Stimulated activated CD8-positive, alpha-beta memory T cell treated with anti-CD3 and anti-CD28 coated beads, Interleukin-2, amount 100 ng/mL, for 48 hours (primary cell): ENCODE measurements around the gene GET4.
"Not testable (repeated sequence)": the region's sequence is repeated elsewhere in the genome, so short reads cannot be mapped to it uniquely, and the experiment has no call there.

Experiments
- DNase-seq, 2 donors: peaks; one replicate each; pipeline ENCODE4 v3.0.0-alpha.2; 2020; ENCODE audit warnings: low read depth in 2 of 2

GET4 gene

DNA sequence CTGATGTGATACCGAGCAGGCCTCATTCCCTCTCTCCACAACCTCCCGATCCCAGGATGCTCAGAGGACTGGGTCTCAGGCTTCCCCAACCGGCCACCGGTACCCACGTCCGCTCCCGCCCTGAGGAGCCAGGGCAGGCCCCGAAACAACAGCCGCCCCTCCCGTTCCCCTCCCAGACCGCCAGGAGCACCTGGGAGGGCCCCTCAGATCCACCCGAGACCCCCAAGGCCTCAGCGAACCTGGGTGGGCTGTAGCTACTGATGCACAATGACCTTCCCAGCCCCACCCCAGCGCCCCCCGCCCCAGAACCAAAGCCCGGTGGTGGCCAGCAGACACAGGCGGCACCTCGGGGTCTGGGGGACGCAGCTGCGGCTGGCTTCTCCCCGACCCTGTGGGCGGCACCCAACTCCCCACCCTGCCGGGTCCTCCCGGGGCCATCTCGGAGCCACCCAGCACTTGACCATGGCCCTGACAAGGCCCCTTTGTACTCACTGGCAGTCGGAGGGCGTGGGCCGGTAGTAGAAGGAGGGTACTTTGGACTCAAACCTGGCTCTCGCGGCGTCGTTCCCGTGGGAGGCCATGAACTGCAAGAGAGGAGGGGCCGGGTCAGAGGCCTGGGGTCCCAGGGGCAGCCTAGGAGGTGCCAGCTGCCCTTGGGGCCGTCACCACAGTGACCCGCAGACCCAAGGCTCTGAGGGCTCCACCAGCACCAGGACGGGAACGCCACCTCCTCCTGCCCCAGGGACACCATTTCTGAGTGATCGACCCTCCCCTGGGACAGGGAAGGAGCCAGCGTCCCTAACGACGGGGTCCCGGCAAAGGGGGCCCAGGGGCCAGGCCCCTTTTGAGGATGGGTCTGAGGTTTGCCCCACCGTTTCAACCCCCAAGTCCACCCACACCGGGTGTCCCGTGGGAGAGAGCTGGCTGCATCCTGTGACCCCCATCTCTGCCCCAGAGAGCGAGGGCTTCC lies 50.0 kb downstream of the GET4 start:
- DNase-seq = no peak

DNA sequence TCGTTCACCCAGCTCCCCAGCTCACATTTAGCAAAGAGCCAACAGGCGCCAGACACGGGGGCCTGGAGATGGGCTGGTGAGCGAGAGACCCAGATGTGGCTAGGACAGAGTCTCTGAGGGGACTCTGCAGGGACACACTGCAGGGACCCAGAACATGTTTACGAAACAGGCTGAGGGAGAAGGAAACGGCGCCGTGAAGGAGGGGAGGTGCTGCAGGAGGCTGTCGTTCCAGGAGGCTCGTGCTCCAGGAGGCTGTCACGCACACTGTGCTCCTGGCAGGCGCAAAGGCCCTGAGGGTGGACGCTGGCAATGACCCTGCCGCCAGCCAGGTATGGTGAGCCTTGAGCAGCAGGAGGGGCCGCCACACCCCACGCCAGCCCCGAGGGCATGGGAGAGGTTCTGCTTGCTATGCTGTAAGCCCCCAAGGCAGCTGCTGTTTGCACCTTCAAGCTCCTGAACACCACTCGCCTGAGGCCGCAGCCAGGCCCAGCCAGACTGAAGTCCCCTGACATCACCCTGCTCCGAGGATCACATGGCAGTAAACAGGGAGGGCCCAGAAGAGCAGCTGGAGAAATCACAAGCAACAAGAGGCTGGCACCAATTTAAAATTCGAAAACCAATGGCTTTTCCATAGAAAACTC lies 50.8 kb downstream of the GET4 start:
- no peak for DNase-seq

DNA sequence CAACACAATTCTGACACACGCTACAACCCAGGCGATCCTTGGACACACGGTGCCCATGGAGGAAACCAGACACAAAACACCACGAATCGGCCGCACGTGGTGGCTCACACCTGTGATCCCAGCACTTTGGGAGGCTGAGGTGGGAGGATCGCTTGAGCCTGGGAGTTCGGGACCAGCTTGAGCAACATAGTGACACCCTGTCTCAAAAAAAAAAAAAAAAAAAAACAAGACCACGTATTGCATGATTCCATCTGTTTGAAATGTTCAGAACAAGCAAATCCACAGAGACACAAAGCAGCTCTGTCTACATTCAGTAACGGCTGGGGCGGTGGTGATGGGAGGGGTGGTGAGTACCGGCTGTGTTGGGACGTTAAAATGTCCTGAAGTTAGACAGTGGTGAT lies 53.0 kb downstream of the GET4 start:
- DNase-seq = no peak

DNA sequence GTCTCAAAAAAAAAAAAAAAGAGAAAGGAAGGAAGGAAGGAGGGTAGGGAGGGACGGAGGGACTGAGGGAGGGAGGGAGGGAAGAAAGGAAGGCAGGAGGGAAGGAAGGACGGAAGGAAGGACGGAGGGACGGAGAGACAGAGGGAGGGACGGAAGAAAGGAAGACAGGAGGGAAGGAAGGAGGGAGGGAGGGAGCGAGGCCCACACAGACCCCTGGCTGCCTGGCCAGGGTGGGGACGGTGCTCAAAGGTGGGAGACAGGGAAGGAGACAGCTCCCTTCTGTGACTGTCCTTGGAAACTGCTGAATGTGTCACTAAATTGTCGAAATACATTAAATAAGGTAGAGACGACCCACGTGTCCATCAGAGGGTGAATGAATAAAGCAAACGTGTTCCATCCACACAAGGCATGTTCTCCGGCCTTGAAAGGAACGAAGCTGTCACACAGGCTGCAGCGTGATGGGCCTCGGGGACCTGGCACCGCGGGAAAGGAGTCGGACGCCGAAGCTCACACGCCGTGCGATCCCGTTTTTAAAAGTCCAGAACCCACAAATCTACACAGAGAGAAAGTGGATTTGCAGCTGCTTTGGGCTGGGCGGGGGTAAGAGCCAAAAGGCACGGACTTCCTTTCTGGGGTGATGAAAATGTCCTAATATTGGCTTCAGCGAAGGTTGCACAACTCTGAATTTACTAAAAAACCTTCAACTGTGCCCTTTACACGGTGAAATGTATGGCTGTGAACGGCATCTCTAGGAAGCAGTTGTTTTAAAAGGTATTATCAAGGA lies 54.8 kb downstream of the GET4 start:
- DNase-seq = no peak

DNA sequence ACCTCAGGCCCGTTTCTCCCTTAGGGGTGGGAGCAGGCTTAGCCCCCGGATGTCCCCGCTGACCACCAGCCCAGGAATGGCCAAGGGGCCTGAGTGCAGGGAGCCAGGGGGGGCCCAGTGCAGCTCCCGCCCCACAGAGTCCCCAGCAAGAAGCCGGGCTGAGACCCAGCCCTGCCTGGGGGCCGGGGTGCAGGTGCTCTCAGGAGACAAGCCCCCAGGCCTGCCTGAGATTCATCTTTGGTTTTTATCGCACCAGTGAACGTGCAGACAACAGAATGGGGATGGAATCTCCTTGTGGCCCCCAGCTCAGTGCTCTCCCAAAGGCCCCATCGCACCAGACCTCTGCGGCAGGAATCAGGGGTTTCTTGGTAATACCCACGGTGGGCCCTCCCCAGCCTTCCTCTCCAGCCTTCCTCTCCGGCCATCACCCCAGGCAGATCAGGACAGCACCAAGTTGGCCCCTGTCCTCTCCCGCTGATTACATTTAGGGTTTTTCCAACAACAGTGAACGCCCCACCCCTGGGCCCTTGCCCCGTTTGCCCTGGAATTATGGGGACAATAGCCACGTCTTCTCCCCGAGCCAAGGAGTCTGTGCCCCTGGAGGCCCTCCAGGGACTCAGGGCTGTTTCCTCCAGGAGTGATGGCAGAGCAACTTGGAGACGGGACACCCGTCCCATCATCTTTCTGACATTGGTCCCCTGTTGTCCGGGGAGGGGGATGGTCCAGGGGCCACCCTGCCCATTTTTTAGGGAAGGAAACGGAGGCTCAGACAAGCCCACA lies 55.7 kb downstream of the GET4 start:
- no peak for DNase-seq

DNA sequence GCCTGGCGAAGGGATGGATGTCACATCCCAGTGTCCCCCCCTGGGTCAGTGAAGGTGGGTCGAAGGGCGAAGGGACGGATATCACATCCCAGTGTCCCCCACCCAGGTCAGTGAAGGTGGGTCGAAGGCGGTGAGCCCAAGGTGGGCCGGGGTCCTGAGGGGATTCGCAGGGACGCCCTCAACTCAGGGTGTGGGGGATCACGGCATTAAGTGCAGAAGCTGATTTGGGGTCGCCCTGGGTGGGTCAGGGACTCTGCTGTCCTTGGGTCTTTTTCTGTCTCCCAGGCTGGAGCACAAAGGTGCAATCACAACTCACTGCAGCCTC lies 56.3 kb downstream of the GET4 start:
- no peak for DNase-seq

DNA sequence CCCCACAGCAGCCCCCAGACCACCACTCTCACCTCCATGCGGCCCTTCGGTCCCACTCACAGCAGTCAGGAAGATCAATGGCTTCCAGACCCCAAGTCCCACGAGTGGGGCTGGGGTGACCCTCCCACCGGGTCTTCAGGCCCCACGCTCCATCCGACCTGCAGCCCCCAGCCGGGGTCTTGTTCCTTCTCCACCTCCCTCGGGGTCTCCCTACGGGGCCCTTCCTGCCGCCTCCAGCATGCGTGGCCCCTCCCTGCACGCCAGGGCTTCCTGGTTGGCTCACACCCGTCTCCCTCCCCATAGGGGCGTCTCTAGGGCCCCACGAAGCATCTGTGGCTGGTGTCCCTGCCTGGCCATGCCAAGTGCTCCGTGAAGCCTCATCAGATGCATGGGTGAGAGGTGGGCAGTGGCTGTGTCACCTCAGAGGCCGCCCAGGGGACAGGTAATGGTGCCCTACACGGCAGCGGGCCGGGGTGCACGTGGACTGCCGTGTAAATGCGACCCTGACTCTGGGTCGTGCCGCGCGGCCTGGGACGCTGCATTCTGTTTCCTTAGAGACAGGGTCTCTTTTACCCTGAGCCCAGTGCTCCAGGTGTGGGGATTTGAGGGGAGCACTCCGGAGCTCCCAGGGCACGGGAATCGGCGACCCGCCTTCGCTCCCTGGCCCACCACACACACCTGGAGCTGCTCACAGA lies 58.3 kb downstream of the GET4 start:
- DNase-seq = no peak

DNA sequence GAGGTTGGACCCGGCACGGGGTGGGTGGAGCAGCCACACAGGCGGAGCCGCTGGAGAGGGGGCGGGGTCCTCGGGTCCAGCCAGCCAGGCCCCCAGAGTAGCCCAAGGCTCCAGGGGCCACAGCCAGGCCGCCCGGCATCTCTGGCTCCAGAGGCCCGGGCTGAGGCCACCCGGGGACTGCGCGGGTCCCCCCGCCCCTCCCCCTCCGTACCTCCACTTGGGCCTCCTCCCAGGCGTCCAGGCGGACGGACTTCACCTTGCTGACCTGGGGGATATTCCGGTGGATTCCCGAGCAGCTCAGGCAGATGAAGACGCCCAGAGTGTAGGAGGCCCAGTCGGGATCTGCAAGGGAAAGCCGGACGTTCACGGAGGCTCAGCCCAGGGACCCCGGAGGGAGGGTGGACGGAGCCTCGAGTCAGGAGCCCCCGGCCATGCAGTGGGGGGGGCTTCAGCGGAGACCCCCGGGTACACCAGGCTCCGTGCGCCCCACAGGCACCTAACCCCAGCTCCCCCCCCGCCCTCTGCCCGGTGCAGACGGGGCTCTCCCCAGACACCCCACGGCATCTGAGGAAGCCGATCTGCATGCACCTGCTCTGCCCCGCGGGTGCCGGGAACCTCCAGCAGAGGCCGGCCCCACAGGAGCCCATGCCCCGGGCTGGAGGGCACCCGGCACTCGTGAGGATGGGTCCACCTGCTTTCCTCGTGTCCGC lies 59.0 kb downstream of the GET4 start:
- no peak for DNase-seq

DNA sequence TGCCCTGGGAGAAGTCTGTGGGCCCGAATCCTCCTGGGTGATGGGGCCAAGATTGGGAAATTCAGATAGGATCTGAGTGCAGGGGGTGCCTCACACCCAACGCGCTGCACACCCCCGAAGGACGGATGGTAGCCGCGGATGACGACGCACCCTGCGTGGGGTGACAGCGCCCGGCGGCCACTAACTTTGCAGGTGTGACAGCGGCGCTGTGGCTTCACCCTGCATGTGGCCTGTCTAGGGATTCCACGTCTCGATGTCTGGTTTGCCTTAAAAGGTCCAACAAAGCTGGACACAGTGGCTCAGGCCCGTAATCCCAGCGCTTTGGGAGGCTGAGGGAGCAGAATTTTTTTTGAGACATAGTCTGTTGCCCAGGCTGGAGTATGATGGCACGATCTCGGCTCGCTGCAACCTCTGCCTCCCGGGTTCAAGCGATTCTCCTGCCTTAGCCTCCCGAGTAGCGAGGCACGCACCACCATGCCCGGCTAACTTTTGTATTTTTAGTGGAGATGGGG lies 59.6 kb downstream of the GET4 start:
- DNase-seq = no peak

DNA sequence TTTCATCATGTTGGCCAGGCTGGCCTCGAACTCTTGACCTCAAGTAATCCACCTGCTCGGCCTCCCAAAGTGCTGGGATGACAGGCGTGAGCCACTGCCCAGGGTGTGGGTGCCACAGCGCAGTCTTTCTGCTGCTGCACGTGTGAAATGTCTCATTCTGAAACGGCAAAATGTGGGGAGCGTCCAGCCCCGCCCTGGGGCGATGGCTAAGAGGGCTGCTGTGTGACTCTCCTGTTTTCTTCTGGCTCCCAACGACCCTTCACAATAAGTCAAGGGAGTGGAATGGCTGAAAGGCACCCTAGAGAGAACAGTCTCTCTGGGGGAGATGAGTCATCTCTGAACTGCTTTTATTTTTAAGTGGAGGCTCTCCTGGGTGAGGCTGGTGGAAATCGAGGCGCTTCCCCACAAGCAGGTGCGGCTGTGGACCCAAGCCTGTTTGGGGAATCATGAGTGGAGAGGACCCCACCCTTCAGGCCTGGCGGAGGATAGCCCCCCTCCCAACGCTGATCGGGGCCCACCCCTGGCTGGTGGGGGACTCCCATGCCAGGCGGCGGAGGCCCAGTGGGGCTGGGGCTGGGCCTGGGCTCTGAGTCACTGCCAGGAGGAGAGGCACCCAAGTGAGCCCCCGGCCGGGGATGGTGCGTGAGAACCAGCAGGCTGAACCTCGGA lies 60.2 kb downstream of the GET4 start:
- peak; percentile 52 to 54 for DNase-seq

DNA sequence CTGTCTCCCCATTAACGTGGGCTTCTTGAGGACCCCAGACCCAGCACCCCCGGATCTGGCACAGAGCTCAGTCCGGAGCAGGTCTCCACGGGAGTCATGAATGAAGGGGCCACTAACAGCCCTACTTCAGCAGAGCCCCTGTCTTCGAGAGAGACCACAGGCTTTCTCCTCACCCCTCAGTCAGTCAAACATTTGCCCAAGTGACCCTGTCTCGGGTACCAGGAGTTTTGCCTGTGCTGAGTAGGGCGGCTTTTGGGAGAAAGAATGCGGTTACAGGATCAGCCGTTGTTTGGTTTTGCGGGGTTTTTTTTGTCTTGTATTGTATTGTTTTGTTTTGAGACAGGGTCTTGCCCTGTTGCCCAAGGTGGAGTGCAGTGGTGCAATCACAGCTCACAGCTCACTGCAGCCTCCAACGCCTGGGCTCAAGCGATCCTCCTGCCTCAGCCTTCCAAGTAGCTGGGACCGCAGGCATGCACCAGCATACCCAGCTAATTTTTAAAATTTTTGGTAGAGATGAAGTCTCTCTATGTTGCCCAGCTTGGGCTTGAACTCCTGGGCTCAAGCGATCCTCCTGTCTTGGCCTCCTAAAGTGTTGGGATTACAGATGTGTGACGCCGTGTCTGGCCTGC lies 61.6 kb downstream of the GET4 start:
- no peak for DNase-seq

DNA sequence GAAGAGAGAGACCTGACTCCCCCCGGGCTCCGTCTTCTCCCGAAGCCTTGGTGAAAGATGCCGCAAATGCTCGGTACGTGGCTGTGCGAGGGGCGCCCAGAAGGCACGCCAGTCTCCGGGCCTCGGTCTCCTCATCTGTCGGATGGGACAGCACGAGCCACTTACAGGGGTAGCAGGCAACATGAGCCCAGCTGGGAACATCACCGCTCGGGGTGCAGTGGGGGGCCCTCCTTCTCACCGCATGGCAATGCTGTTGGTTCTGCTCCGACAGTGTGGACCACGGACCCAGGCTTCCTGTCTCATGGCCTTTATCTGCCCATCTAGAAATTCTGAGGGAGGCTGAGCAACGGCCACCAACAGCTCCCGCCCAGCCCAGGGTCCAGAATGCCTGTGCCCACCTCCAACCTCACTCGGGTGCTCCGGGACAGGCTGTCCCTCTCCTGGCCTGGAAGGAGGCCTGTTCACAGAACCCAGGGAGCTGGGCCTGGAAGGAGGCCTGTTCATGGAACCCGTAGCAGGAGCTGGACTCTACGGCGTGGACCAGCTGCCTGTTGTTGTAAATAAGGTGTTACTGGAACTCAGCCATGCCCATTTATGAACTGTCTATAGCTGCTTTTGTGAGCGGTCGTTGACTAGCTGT lies 62.3 kb downstream of the GET4 start:
- DNase-seq = no peak

DNA sequence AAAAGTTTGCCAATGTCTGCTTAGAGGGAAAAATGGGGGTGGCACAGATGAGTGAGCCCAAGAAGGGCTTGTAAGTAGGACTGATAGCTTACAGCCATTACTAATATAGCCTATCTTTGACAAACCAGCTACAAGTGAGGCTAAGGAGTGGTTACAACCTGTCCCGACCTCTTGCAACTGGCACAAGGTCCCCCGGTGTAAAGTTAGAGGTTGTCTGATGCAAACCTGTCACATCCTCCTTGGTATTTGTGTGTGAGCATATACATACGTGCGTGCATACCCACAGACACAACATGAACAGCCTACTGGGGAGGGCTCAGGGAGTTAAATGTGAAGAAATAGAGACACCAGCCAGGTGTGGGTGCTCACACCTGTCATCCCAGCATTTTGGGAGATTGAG lies 63.5 kb downstream of the GET4 start:
- DNase-seq = no peak

DNA sequence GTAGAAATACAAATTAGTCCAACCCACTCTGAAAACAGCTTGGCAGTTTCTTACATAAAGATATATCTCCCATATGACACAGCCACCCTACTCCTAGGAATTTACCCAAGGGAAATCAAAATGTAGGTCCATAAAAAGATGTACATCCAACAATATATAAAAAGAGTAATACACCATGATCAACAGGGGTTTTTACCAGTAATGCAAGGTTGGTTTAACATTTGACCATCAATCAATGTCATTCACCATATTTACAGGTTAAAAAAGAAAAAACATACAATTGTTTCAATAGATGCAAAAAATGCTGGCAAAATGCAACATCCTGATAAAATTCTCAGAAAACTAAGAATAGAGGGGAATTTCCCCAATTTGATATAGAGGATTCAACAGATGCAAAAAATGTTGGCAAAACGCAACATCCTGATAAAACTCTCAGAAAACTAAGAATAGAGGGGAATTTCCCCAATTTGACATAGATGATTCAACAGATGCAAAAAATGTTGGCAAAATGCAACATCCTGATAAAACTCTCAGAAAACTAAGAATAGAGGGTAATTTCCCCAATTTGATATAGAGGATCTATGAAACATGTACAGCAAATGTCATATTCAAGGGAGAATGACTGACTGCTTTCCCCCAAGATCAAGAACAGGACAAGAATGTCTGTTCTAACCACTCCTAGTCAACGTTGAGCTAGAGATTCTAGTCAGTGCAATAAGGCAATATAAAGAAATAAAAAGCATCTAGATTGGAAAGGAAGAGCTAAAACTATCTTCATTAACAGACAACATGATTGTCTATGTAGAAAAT lies 64.5 kb downstream of the GET4 start:
- DNase-seq = no peak

DNA sequence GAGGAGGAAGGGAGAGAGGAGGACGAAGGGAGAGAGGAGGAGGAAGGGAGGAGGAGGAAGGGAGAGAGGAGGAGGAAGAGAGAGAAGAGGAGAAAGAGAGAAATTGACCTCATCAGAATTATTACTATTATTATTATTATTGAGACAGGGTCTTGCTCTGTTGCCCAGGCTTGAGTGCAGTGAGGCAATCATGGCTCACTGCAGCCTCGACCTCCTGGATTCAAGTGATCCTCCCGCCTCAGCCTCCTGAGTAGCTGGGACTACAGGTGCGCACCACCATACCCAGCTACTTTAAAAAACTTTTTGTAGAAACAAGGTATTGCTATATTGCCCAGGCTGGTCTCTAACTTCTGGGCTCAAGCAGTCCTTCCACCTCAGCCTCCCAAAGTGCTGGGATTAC lies 67.4 kb downstream of the GET4 start:
- DNase-seq = not testable (repeated sequence)

DNA sequence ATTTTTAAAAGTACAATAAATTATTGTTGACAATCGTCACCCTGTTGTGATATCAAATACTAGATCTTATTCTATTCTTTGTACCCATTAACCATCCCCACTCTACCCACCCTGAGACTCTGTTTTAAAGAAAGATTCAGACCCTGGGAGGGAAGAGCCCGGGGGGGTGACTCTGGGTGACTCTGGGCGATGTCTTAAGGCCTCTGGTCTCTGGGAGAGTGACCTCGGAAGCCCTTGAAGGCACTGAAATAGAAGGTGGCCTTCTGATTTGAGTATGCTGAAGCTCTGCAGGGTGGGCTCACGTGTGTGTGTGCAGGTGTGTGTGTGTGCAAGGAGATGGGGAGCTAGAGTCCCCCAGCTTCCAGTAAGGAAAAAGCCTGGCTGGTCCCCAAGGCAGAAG lies 68.4 kb downstream of the GET4 start:
- DNase-seq = no peak

DNA sequence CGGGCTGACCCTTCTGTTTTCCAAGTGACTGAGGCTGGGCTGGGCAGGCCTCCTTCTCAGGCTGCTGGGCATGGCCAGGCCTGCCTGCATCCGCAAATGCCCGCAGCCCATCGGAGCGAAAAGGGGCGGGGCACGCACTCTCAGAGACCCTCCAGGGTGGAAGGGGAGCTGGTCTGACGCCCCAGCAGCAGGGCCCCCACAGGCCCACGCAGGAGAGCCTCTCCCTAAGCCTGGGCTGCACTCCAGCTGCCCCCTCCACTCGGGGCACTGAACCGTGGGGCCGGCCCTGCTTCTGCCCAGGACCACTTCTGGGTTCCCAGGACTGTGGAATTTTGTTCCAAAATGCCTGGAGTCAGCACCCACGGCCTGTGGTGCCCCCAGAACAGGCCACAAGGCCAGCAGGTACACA lies 68.8 kb downstream of the GET4 start:
- no peak for DNase-seq
